ENCODE results near the gene SNX27.

SNX27 gene

DNA sequence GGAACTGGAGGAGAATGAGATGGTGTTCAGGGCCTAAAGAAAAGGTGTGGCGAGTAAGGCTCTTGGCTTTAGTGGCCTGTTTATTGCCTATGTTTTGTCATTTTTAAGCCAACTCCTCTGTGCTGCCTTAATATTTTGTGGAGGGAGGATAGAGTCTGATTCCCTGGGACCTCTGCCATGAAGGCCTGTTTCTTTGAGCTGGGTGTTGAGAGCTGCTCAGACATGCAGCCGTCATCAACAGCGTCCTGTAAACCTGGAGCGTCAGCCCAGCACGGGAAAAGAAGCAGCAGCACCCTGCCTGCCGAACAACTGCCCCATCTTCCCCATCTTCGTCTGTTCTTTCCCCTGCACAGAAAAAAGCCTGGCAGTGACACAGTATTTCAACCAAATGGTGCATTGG lies 27.1 kb upstream of the SNX27 start:
- no peak for TF ChIP-seq GATA2 (IDR thresholded peaks at IDR 0.05; ENCODE audit: low read depth, low read length)
- no peak for TF ChIP-seq GATA3 (IDR thresholded peaks at IDR 0.05; ENCODE audit: low read depth, low read length)

DNA sequence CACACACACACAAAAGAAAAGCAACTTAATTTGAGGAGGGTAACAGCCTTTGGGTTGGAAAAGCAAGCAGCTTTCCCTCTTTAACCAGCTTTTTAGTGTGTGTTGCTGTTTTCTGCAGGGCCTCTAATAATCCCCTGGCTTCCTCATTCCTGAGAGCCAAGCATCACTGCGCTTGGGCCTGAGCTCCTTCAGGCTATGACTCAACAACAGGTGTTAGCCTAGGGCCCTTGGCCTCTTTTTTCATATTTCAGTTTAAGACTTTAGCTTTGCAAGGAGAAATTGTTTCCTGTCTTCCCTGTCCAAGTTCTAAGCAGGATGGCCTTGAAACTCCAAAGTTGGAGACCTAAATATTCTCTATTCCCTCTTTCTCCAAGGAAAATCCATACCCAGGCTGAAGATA lies 26.2 kb upstream of the SNX27 start:
- TF ChIP-seq GATA2 (IDR thresholded peaks at IDR 0.05; ENCODE audit: low read depth, low read length) (no peak), GATA3 (IDR thresholded peaks at IDR 0.05; ENCODE audit: low read depth, low read length) (no peak)

DNA sequence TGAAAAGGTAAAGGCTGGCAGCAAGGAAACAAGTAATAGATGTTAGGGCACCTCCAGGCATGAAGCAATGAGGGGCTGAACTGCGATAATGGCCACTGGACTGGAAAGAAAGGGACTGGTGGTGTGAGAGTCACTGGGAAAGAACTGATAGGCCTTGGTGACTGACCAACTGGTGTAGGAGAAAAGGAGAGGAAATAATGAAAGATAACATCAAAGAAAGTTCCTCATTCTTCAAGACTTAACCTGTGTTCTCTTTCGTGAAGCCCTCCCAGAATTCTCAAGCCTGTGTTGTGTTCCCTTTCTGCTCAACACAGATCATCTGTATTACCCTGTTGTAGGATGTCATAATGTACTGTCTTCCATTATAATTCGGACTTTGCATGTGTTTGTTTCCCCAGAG lies 20.9 kb upstream of the SNX27 start:
- no peak for TF ChIP-seq GATA3 (IDR thresholded peaks at IDR 0.05; ENCODE audit: low read depth, low read length)
- TF ChIP-seq GATA2 (IDR thresholded peaks at IDR 0.05; ENCODE audit: low read depth, low read length) = no peak

DNA sequence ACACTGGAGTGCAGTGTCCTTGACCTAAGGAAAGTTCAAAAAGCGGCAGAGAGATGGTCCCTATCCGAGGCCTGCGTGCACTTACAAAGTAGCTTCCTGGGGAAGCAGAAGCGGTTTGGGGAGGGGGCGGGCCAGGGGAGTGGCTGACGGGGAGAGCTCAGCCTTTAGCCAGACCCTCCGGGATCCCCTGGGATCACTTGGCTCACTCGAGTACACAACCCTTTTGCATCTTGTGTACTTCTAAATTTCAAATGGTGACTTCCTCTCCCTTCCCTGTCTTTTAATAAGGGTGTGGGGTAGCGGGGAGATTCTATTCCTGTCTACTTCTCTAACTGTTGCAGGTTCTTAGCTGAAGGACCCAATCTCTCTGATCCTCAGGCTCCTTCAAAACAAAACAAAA lies 18.1 kb upstream of the SNX27 start:
- no peak for TF ChIP-seq GATA3 (IDR thresholded peaks at IDR 0.05; ENCODE audit: low read depth, low read length)
- no peak for TF ChIP-seq GATA2 (IDR thresholded peaks at IDR 0.05; ENCODE audit: low read depth, low read length)

DNA sequence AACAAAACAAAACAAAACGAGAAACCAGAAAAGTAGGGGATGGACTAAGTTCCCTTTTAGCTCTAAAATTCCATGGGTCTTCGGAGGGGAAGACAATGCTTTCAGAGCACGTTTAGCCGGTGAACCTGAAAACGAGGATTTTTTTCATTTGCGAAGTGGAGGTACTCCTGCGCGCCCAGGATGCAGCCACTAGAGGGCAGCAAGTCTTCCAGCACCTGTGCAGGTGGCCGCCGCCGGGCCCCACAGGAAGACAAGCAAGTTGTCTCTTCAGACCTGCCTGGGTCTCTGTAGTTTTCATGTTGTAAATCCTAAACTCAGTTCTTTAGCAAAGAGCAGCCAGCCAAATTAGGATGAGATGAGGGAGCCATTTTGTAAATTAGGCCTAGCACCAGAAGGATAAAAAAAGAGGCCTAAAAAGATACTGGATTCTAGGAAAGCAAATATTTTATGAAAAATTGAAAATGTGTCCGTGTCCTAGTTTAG lies 17.7 kb upstream of the SNX27 start:
- no peak for TF ChIP-seq GATA2 (IDR thresholded peaks at IDR 0.05; ENCODE audit: low read depth, low read length)
- TF ChIP-seq GATA3 (IDR thresholded peaks at IDR 0.05; ENCODE audit: low read depth, low read length) = no peak

DNA sequence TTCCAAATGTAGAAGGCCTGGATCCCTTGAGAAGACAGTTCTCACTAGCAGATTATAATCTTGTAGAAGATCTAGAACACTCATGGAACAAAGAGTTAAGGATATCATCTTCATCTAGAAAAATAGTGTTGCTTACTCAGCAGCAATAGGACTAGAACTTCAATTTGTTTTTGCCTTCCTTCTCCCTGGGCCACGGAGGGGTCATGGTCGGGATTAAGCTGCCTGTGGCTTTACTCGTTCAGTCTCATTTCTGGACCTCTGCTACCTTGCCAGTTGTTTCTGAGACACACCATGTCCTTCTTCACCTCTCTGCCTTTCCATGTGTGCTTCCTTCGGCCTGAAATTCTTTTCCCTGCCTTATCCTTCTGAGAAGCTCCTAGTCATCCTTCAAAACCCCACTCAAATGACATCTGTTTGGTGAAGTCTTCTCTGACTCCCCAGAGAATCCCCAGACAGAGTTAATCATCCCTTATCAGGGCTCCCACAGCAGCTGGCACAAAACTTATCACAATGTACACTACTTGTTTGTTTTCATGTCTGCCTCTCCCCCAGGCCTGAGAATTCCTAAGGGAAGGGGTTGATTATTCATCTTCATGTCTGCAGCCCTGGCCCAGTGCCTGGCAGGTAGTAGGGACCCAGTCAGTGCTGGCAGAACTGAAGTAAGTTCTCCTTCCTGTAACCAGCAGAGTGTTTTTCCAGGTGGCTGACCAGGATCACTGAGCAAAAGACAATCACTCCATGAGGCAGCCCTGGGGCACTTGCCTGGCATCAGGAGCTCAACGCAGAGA lies 15.5 kb upstream of the SNX27 start:
- peak; percentile 30; the same call in 1 of the 2 replicates for TF ChIP-seq GATA2 (IDR thresholded peaks at IDR 0.05; ENCODE audit: low read depth, low read length)
- no peak for TF ChIP-seq GATA3 (IDR thresholded peaks at IDR 0.05; ENCODE audit: low read depth, low read length)

DNA sequence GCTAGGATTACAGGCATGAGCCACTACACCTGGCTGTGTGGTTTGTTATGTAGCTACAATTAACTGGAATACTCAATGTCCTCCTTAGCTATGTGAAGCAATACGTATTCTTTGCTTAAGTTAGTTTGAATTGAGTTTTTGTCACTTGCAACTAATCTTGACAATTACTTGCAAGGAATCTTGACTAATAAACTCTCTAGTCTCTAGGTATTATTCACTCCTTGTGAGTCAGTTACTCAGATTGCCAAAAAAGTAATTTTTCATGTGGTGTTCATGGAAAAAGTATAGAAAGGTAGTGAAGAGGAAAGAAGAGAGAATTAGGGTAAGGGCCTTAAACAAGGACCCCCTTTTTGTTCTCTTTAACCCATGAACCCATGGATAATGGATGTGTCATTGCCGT lies 7.6 kb upstream of the SNX27 start:
- TF ChIP-seq GATA2 (IDR thresholded peaks at IDR 0.05; ENCODE audit: low read depth, low read length) = no peak
- TF ChIP-seq GATA3 (IDR thresholded peaks at IDR 0.05; ENCODE audit: low read depth, low read length) = no peak

DNA sequence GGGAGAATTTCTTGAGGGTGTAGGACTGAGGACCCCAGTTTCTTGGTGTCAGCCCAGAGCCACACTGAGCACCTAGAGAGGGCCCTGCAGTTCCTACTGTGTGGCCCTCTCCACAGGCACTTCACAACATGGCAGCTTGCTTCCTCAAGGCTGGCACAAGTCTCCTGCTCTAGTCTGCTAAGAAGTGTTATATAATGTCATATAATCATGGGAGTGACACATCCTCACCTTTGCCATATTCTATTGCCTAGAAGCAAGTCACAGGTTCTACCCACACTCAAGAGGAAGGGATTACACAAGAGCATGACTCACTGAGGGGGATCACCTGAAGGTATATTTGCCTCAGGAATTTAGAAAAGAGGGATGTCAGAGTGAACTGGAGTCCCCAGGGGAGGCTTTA lies 5.5 kb upstream of the SNX27 start:
- TF ChIP-seq GATA2 (IDR thresholded peaks at IDR 0.05; ENCODE audit: low read depth, low read length) = no peak
- no peak for TF ChIP-seq GATA3 (IDR thresholded peaks at IDR 0.05; ENCODE audit: low read depth, low read length)

DNA sequence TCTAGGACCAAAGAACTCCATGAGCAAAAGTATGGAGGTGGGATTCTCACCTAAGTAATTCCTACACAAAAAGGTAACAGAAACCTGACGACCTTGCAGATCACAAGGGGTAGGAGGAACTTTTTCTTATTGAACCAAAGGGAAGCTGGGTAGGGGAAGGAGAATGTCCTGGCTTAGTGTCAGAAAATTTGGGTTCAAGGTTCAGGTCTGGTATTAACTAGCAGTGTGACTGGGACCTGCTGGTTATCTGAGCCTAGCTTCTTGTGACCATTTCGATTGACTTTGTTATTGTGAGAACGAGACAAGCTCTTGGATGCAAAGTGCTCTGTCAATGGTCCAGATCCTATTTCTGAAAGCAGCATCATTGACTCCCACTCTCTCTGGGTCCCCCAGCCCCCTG lies 5.0 kb upstream of the SNX27 start:
- TF ChIP-seq GATA3 (IDR thresholded peaks at IDR 0.05; ENCODE audit: low read depth, low read length) = no peak
- no peak for TF ChIP-seq GATA2 (IDR thresholded peaks at IDR 0.05; ENCODE audit: low read depth, low read length)

DNA sequence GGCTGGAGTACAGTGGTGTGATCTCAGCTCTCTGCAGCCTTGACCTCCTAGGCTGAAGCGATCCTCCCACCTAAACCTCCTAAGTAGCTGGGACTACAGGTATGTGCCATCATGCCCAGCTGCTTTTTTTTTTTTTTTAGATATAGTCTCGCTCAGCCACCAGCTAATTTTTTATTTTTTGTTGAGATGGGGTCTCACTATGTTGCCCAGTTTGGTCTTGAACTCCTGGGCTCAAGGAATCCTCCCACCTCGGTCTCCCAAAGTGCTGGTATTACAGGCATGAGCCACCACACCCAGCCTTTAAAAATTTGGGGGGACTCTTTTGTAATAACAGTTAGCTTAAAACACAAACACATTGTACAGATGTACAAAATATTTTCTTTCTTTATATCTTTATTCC lies 1.7 kb upstream of the SNX27 start:
- TF ChIP-seq GATA2 (IDR thresholded peaks at IDR 0.05; ENCODE audit: low read depth, low read length) (no peak), GATA3 (IDR thresholded peaks at IDR 0.05; ENCODE audit: low read depth, low read length) (no peak)

DNA sequence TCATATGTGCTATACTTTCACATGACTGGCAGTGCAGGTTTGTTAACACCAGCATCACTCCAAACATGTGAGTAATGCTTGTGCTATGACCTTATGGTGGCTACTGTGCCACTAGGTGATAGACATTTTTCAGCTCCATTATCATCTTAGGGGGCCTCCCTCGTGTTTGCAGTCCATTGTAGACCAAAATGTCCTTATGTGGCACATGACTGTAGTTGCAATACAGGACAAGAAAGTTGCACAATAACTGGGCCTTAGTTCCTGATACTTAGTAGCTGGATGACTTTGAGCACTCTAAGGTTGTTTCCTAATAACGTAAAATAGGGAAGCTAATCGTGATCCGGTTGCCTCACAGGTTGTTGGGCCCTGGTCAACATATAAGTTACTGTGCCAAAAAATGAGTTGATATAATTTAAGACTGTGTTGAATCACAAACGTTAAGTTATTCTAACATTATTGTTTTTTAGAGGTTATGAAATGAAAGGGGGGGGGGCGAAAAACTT lies 511 bp upstream of the SNX27 start:
- TF ChIP-seq GATA2 (IDR thresholded peaks at IDR 0.05; ENCODE audit: low read depth, low read length) (no peak), GATA3 (IDR thresholded peaks at IDR 0.05; ENCODE audit: low read depth, low read length) (no peak)

DNA sequence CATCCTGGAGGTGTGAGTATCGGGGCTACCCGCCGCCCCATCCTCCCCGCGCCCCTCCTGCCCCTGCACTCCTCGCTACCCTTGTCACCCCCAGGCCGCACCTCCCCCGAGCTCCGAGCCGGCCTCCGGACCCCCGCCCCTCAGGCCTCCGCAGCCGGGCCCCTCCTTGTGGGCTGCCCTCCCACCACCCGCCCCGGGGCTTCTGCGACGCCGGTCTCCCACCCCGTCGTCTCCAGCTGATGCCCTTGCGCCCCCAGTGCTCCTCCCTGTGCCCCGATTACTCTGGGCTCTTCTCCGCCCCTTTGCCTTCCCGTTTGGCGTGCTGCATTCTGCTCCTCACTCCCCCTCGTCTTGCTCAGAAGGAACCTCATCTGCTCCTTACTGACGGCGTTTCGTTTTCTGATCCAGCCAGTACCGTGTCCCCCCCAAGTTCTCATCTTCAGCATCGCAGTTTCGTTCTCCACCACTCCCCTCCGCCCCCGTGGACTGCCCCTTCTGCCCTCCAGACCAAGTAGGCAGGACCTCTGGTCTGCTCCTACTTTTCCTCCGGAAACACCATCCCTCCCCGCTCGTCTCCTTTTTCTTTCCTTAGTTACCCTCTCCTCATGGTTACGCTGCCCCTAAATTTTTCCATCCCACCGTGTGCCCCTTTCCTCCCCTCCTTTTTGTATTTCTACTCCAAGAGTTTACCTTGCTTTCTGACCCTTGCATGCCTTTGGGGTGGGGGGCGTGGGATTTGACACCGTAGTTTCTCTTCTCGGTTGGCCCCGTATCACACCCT lies 841 bp downstream of the SNX27 start:
- TF ChIP-seq GATA3 (IDR thresholded peaks at IDR 0.05; ENCODE audit: low read depth, low read length) (no peak), GATA2 (IDR thresholded peaks at IDR 0.05; ENCODE audit: low read depth, low read length) (no peak)

DNA sequence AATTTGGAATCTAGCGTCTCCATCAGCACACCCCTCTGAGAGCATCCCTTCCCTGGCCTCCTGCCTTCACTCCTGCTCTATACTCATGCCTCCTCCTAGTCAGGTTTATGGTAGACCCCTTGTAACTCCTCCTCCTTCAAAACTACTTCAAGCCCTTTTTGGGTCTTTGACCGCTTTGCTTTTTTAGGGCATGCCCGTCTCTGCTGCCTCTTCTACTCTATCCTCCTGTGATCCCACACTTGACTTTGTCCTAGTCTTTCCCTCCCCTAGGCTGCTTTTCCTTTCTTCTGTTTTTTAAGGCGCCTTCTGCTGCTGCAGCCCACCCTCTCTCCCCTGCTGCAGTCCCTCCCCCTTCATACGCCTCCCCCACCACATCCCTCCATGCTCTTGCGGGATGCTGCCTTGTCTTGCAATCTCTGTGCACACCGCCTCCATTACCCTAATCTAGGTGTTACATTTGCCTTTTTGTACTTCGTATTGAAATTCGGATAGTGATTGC lies 1.5 kb downstream of the SNX27 start:
- TF ChIP-seq GATA3 (IDR thresholded peaks at IDR 0.05; ENCODE audit: low read depth, low read length) (no peak), GATA2 (IDR thresholded peaks at IDR 0.05; ENCODE audit: low read depth, low read length) (no peak)

DNA sequence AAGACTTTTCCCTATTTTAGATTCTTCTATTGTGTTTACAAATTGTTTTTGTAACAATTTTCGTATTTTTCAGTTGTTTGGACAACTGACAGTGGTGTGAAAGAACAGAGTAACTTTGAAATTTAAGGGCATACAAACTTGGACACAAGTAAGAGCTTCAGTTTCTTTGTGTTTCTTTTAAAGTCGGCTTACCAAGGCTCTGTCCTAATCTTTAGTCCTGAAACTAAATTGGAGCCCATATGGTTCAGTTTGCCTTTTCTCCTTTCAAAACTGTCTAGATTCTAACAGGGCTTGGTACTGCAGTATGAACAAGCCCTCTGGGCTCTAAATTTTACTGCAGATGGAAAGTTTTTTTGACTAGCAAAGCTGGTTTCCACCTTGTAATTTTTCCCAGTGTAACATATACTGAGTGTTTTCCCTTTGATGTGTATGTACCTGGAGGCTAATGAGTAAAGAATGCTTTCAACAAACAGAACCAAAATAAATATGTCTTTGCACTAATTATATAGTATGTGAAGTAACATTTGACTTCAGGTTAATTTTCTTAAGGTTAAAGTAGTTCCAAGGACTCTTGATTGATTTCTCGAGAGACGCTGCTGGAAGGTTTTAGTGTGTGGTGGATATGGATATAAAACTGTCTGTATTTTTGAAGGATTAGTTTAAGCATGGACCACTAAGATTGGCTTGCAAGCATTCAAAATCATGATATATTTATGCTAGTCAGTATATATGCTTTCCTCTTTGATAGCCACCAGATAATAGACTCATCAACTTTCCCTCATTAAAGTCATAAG lies 4.1 kb downstream of the SNX27 start:
- TF ChIP-seq GATA3 (IDR thresholded peaks at IDR 0.05; ENCODE audit: low read depth, low read length) (no peak), GATA2 (IDR thresholded peaks at IDR 0.05; ENCODE audit: low read depth, low read length) (no peak)
